HG02840 (cell line): Measurements from ENCODE around the gene ALCAM.

Source experiments
- ATAC-seq: cut with Tn5 transposase; IDR thresholded peaks from one replicate; pipeline ENCODE4 v1.9.1; 2021; ENCODE audit warnings: mild to moderate bottlenecking, moderate library complexity, moderate number of reproducible peaks; ENCODE audit not compliant: unreplicated experiment, low FRiP score

The ALCAM gene

GRCh38 chr3:105366326-105367062, at the start of gene ALCAM:
Gene ALCAM (plus strand): TSS chr3:105366909.
- ATAC-seq: peak; percentile 49

- ATAC-seq: no peak
Measured at GRCh38 chr3:105317841-105318240, 48.9 kb upstream of the ALCAM start.

DNA sequence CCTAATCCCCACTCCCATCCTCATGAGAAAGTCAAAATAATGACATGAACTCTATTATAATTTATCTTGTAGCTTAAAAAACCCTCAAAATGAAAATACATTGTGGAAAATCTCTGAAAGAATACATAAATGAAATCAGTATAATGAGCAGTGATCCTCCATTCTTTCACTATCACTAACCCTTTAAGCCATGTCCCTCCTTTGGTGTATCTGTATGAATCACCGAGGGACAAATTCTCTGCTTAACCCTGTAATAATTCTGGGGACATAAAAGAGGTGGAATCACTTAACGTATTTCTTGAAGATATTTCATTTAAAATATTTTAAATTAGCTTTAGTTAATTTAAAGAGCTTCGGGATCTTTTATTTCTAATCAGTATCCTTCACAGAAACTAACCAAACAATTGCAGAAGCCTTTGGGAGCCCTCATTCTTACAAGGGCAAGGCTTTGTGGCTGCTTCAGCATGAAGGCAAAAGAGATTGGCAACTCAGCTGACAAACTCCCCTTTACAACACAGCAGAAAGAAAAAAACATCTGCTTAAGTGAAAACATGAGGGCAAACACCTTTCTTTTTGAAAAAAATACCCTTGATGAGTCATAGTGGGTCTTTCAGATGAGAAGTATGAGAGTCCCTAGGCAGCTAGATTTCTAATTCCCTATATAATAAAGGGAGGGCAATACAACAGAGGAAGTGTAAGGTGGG, 44.0 kb upstream of the ALCAM start:
- peak; percentile 97 for ATAC-seq

DNA sequence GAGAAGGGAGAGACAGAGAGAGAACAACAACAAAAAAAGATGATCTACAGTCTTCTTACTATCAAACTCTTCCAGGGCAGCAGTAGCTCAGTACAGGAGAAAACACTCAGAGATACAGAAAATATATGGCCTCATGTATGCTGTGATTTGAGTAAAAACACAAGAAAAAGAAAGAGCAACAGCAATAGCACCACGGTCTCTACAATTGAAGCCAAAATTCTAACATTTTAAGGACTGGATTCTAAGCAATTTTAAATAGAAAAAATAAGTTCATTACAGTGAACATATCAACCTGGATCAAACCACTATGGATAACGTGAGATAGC, 43.5 kb upstream of the ALCAM start:
- ATAC-seq: no peak

DNA sequence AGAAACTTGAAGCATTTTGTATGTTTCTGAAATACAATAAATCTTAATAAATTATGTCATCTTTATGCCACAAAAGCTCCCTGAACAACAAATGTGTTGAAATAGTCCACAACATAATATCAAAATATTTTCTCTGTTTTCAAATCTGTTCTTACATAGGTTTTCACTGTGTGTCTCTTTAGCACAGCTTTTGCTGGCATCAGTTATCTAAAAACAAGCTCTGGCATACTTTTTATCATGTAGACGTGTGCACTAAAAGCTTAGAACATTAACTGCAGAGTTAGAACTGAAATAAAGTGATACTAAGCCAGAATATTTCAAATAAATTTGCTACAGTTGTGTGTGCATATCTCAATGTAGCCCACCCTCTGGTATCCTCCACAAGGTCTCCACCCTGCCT, 41.8 kb upstream of the ALCAM start:
- no peak for ATAC-seq

GRCh38 chr3:105327662-105328337, 38.9 kb upstream of the ALCAM start:
- no peak for ATAC-seq

DNA sequence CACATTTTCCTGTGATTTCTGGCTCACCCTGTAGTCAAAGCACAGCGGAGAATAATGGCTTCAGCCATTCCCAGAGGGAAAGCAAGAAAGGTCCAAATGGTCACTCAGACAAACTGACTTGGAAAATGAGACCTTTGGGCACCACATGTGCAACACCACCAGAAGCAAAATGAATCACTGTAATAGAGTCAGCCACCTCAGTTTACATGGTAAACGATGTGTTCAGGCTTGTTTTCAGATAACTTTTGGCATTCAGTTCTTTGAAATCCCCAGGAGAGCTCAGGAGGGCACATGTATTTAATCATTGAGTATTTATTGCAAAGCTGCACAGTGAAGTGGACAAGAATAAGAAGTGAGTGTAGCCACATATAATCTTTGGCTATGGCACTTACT, 38.4 kb upstream of the ALCAM start:
- no peak for ATAC-seq

DNA sequence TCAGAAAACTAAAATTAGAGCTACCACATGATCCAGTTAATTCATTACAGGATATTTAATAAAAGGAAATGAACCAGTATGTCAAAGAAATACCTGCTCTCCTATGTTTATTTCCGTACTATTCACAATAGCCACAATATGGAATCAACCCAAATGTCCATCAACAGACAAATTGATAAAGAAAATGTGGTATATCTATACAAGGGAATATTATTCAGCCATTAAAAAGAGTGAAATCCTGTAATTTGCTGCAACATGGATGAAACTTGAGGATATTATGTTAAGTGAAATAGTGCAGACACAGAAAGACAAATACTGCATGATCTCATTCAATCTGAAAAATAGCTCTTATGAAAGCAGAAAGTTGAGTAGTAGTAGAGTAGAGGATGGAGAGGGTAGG, 33.7 kb upstream of the ALCAM start:
- ATAC-seq: no peak

DNA sequence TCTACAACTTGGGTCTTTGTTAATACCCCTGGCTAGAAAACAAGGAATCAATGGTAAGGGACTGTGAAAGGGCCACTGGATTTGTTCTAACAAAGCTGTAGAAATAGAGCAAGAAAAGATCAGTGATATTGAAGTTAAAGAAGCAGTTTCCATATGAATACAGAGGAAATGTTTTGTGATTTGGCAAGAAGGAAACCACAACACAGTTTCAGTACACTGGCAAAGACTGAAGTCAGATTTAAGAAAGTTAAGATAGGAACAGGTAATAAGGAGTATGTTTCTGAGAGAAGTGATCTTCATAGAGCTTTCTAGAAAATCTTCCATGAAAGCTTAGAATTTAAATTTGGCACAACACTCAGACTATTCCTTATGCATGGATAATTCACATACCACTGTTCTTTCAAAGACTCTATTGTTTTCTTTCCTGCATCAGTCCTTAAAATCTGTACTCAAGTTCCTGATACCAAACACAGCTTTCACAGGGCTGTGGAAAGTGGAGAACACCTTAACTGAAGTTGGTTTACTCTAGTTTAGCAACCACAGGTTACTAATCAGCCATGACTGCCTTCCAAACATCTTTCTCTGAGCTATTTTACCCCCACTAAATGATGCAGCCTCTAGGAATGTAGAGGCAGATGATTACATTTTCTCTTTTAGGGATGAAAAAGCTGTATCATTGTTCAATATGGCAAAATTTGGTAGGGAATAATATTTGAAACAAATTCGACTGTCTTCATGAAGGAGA, 32.4 kb upstream of the ALCAM start:
- no peak for ATAC-seq

DNA sequence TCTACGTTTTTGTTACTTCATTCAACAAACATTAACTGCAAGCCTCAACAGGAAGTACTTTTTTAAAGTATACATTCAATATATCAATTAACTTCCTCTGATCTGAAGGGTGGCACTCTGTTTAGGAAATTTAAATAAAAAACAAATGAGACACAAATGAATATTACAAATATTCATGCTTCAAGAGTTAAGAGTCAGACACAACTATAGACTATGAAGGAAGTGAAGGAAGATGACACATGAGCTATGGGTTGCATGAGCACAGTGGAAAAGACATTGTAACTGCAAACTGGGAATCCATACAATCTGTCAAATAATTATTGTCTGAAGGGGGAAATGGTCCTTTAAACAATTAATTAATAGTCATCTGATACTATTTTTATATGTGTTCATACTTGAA, 26.8 kb upstream of the ALCAM start:
- no peak for ATAC-seq

DNA sequence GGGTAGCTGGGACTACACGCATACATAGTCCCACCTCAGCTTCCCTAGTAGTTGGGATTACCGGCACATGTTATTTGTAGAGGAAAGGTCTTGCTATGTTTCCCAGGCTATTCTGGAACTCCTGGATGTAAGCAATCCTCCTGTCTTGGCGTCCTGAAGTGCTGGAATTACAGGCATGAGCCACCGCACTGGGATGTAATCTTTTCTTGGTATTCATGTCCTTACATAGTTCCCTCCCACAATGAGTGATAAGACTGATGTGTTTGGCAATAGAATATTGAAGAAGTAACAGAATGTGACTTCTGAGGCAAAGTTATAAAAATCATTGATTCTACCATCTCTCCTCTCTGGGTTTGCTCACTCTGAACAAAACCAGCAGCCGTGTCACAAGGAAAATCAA, 22.7 kb upstream of the ALCAM start:
- no peak for ATAC-seq

GRCh38 chr3:105345156-105345555, 21.6 kb upstream of the ALCAM start:
- ATAC-seq: no peak

- peak; percentile 77 for ATAC-seq
Measured at GRCh38 chr3:105347625-105348302, 18.9 kb upstream of the ALCAM start.

DNA sequence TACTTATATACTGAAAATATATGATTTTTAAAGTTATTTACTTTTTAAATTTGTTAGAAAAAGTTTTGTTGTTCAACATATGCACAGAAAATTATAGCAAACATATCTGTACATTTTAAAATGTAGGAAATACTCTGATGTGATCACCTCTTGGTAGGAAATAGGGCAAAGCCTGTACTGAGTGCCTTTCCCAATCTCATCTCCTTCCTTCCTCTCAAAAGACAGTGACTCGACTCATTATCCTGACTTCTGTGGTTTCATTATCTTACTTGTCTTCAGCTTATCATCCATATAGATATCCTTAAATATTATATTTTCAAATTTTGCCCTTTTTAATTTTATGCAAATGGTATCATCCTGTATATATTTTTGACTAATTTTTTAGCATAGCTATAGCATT, 18.4 kb upstream of the ALCAM start:
- ATAC-seq: no peak

DNA sequence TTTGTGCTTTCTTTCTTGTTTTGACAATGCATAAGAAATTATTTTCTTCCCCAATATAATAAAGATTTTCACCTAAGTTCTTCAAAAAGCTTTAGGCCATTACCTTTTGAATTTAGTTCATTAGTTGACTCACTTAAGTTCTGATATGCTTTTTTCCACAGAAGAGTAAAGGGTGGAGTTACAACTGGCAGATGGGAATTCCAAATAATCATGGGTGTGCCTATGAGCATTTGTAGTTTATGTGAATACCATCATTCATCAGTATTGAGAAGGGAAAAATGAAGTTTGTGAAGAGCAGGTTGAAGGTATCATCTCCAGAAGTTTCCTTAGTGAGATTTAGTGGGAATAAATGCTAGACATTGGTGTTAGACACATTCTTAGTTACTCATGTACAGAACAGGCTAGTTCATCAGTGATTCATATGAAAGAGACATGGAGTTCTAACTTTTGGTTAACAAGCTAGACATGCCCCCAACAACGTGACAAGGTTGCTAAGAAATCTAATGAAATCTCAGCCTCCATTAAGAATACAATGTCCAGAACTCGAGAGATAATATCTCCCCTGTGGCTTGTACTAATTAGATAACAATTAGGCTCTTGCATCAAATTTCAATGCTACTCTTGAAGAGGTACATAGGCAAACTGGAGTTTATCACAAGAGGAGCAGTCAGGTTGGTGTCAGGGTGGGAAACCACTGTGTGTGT, 16.9 kb upstream of the ALCAM start:
- no peak for ATAC-seq

- no peak for ATAC-seq
Measured at GRCh38 chr3:105351821-105352220, 14.9 kb upstream of the ALCAM start.

- no peak for ATAC-seq
Measured at GRCh38 chr3:105352976-105353375, 13.7 kb upstream of the ALCAM start.

GRCh38 chr3:105353485-105354161, 13.1 kb upstream of the ALCAM start:
- ATAC-seq: no peak

- no peak for ATAC-seq
Measured at GRCh38 chr3:105354429-105354828, 12.3 kb upstream of the ALCAM start.
